Spleen (tissue), 11 donors: ENCODE data around the gene CNOT3. TPM values are rescaled to one million over a fixed set of nuclear protein-coding genes. Genes with fewer than 3 reads are reported as not detected.

Source experiments
- DNase-seq: peaks from one replicate; pipeline ENCODE4 v3.0.0-alpha.2; 2020
- H3K27ac ChIP-seq, 8 donors: fragments of 200-600 bp; sonication (generic) in 7 of 8; 1 replicate in 4 of 8; 2 replicates in 4 of 8; pipeline versions ENCODE4 v1.5.0 to v1.8.0; 2016 to 2021; ENCODE audit warnings: inconsistent platforms in 4 of 8, mild to moderate bottlenecking in 4 of 8, moderate library complexity in 1 of 8
- H3K27me3 ChIP-seq, 7 donors: fragments of 200-600 bp; sonication (generic) in 6 of 7; replicated peaks in 1 of 7; 1 replicate in 4 of 7; 2 replicates in 3 of 7; pipeline versions ENCODE4 v1.5.0 to v1.8.0; 2016 to 2021; ENCODE audit warnings: inconsistent platforms in 3 of 7, mild to moderate bottlenecking in 1 of 7
- H3K36me3 ChIP-seq, 6 donors: fragments of 200-600 bp; sonication (generic) in 5 of 6; 1 replicate in 4 of 6; 2 replicates in 2 of 6; pipeline versions ENCODE4 v1.5.0 to v1.8.0; 2016 to 2021; ENCODE audit warnings: inconsistent platforms in 2 of 6
- H3K4me1 ChIP-seq, 6 donors: fragments of 200-600 bp; sonication (generic) in 5 of 6; 1 replicate in 3 of 6; 2 replicates in 3 of 6; pipeline versions ENCODE4 v1.5.0 to v1.8.0; 2016 to 2021; ENCODE audit warnings: inconsistent platforms in 3 of 6
- H3K4me3 ChIP-seq, 8 donors: fragments of 200-600 bp; sonication (generic) in 7 of 8; 1 replicate in 4 of 8; 2 replicates in 4 of 8; pipeline versions ENCODE4 v1.5.0 to v1.8.0; 2016 to 2021; ENCODE audit warnings: inconsistent platforms in 4 of 8, mild to moderate bottlenecking in 4 of 8, moderate library complexity in 2 of 8
- H3K9me3 ChIP-seq, 8 donors: fragments of 200-600 bp; sonication (generic) in 7 of 8; 1 replicate in 4 of 8; 2 replicates in 4 of 8; pipeline versions ENCODE4 v1.5.0 to v1.8.0; 2016 to 2021; ENCODE audit warnings: inconsistent platforms in 4 of 8
- CTCF ChIP-seq, 11 experiments: fragments of 200-600 bp in 7 of 11; fragments of 450-650 bp in 4 of 11; sonication (generic) in 4 of 11; IDR thresholded peaks in 8 of 11; conservative IDR thresholded peaks in 3 of 11; 1 replicate in 7 of 11; 2 replicates in 4 of 11; pipeline versions ENCODE4 v1.4.0 to v1.8.0; 2016 to 2021; ENCODE audit warnings: antibody characterized with exemption in 11 of 11, inconsistent platforms in 4 of 11, mild to moderate bottlenecking in 1 of 11
- POLR2A ChIP-seq, 3 donors: fragments of 450-650 bp; IDR thresholded peaks; one replicate each; pipeline ENCODE4 v1.5.1; 2017; ENCODE audit warnings: antibody characterized with exemption in 3 of 3, mild to moderate bottlenecking in 1 of 3
- POLR2AphosphoS5 ChIP-seq, 3 donors: sonication (generic); formaldehyde crosslinking; IDR thresholded peaks; one replicate each; pipeline ENCODE4 v1.5.1; 2017; ENCODE audit warnings: antibody characterized with exemption in 3 of 3
- WGBS, 5 donors: extraction: QIAGEN DNeasy Blood & Tissue Kit in 3 of 5; methylation state at CpG; one replicate each; pipeline versions ENCODE4 v1.1.5 to v1.1.7; 2013 to 2018; 5-methylcytosine and 5-hydroxymethylcytosine counted together
- intact Hi-C: fragments of 100-400 bp; cut with DNase I; formaldehyde crosslinking; loops from one replicate; pipeline ENCODE4 v1.15.0; 2023; ENCODE audit warnings: low total_unique reads
- polyA plus RNA-seq, 3 donors: library from polyadenylated mRNA; stranded (reverse); fragments of 200-250 nt; gene quantifications; one replicate each; pipeline ENCODE4 v1.2.1, GENCODE V29; 2013
- total RNA-seq, 7 donors: library from RNA; depleted of rRNA in 3 of 7; stranded (reverse); fragments of >200 nt in 3 of 7; fragmentation: NEBNext Ultra II Directional in 4 of 7; extraction: Animal tissue kit (Norgen Biotek cat#: 25700) in 4 of 7; gene quantifications; one replicate each; pipeline versions ENCODE4 v1.1.0 to v1.2.1, GENCODE V29; 2016 to 2021
- donor health status: healthy with polysubstance abuse.
- donor health status: DM: no; HTN: no; CAD: no; lungs with moderate emphysema.
- donor health status: DM: no; HTN: no; CAD: no.
- donor health status: Bipolar disorder and iron deficiency.
- donor health status: healthy.
- donor health status: DM: no; HTN: no; CAD: no.
- donor health status: DM: yes; HTN: yes; CAD: no.

Gene CNOT3
- total and polyA plus RNA-seq, 10 donors, result 17.7 to 56.1 (median 42.8) TPM

- Histone ChIP-seq H3K4me1 (peaks cover 7 to 54% (median 24%) of the 10 kb centered on the region in 6 donors), H3K27me3 (no peaks in the 10 kb centered on the region), H3K9me3 (no peaks in the 10 kb centered on the region), H3K4me3 (no peak overlapping the region), H3K36me3 (peaks cover 0 to 66% (median 51%) of the 10 kb centered on the region in 6 donors), H3K27ac (no peak overlapping the region)
- no peak for TF ChIP-seq POLR2A (IDR thresholded peaks at IDR 0.05)
- TF ChIP-seq POLR2AphosphoS5 (IDR thresholded peaks at IDR 0.05), result no peak
- intact Hi-C loops, result no loop called here
- DNase-seq, result peak; percentile 63
- WGBS, 5 donors, result 91 to 97% (median 93%) methylated on average over 10 of the region's 10 CpGs
Observed at GRCh38 chr19:54105796-54106195, 31.8 kb upstream of the CNOT3 start.

GRCh38 chr19:54106716-54107115, 30.8 kb upstream of the CNOT3 start:
- Histone ChIP-seq H3K36me3 (peaks cover 0 to 76% (median 56%) of the 10 kb centered on the region in 6 donors), H3K4me1 (peaks cover 7 to 45% (median 22%) of the 10 kb centered on the region in 6 donors), H3K9me3 (no peaks in the 10 kb centered on the region), H3K27ac (no peak overlapping the region), H3K27me3 (no peaks in the 10 kb centered on the region), H3K4me3 (no peak overlapping the region)
- no peak for TF ChIP-seq POLR2AphosphoS5 (IDR thresholded peaks at IDR 0.05)
- no peak for TF ChIP-seq CTCF (IDR thresholded peaks at IDR 0.05 in 8 of 11, conservative IDR thresholded peaks at IDR 0.05 in 3 of 11)
- no peak for TF ChIP-seq POLR2A (IDR thresholded peaks at IDR 0.05)
- intact Hi-C loops, result no loop called here
- DNase-seq, result peak; percentile 59
- 88 to 94% (median 89%) methylated on average over 14 to 15 of the region's 15 CpGs for WGBS, 5 donors

DNA sequence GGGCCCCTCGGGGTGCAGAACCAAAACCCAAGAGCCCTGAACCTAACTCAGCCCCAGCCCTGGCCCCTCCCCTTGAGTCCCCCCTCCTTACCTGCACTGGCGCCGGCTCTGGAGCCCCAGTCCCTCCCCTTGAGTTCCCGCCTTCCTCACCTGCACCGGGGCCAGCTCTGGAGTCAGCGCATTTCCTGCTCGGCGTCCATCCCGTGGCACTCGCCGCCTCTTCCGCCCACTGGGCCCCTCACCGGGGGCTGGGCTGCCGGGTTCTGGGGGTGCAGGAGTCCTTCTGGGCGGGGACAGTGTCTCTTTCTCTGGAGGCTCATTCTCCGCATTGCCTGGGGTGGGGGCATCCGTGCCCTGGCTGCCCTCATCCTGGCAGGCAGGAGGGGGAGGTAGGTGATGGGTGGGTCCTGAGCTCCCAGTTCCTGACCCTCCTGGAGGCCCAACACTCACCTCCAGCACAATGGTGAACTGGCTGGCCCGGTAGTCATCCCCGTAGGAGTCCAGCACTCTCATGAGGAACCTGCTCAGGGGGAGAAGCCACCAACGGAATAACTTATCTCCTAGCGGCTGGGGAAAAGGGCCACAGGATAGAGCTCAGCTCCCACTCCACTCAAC, 29.6 kb upstream of the CNOT3 start:
- Histone ChIP-seq H3K36me3 (peaks cover 0 to 88% (median 60%) of the 10 kb centered on the region in 6 donors), H3K9me3 (no peaks in the 10 kb centered on the region), H3K4me3 (no peak overlapping the region), H3K27ac (no peak overlapping the region), H3K4me1 (peaks cover 7 to 35% (median 14%) of the 10 kb centered on the region in 6 donors), H3K27me3 (no peaks in the 10 kb centered on the region)
- intact Hi-C loops, result no loop called here
- WGBS, 5 donors, result 85 to 89% (median 87%) methylated on average over 18 to 21 of the region's 21 CpGs
- DNase-seq, result peak; percentile 69
- TF ChIP-seq CTCF (IDR thresholded peaks at IDR 0.05 in 8 of 11, conservative IDR thresholded peaks at IDR 0.05 in 3 of 11), result no peak
- no peak for TF ChIP-seq POLR2A (IDR thresholded peaks at IDR 0.05)
- peak in 1 of 3 donors; percentile 50 for TF ChIP-seq POLR2AphosphoS5 (IDR thresholded peaks at IDR 0.05)

GRCh38 chr19:54108496-54108895, 29.1 kb upstream of the CNOT3 start:
- Histone ChIP-seq H3K4me3 (no peak overlapping the region), H3K9me3 (no peaks in the 10 kb centered on the region), H3K27ac (no peak overlapping the region), H3K27me3 (no peaks in the 10 kb centered on the region), H3K36me3 (peaks cover 0 to 94% (median 60%) of the 10 kb centered on the region in 6 donors), H3K4me1 (peaks cover 4 to 35% (median 12%) of the 10 kb centered on the region in 6 donors)
- TF ChIP-seq POLR2AphosphoS5 (IDR thresholded peaks at IDR 0.05), result no peak
- TF ChIP-seq CTCF (IDR thresholded peaks at IDR 0.05 in 8 of 11, conservative IDR thresholded peaks at IDR 0.05 in 3 of 11), result no peak
- no peak for TF ChIP-seq POLR2A (IDR thresholded peaks at IDR 0.05)
- intact Hi-C loops, result no loop called here
- no peak for DNase-seq
- 79 to 88% (median 81%) methylated on average over 5 to 7 of the region's 7 CpGs for WGBS, 5 donors
